ENCODE data around the gene PRM3.
A peak's percentile ranks its signal among the peaks of the same experiment; 100 is the strongest.
"Not testable (repeated sequence)": the region's sequence is repeated elsewhere in the genome, so short reads cannot be mapped to it uniquely, and the experiment has no call there.

PRM3 gene

DNA sequence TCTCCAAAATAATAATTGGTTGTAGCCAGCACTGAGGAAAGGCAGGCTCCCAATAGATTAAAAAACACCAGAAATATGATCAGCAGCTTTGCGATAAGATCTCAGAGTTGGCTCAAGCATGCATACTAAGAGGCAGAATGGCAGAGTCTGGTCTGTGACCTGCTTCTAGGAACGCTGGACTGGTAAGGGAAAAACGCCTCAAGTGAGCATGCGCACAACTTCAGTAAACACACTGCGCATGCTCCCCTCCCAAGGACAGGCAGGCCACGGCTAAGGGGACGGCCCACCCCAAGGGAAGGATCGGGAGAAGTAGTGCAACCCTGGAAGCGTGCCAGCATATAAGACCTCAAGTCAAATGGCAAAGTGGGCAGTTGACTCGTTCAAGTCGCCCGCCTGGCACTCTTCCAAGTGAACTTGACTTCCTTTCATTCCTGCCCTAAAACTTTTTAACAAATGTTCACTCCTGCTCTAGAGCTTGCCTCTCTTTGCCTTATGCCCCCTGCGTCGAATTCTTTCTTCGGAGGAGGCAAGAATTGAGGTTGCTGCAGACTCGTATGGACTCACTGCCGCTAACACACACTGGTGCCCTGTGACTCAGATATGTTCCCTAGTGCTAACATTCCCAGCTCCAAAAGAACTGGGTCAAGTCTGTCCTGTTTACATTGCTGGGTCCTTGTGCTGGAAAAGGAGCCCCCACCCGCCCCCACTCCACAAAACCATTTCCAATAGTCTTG is 30.1 kb upstream of the PRM3 start:
- no peak for DNase-seq

- DNase-seq: no peak
Observed at GRCh38 chr16:11302977-11303376, 29.5 kb upstream of the PRM3 start.

- no peak for DNase-seq
Observed at GRCh38 chr16:11301645-11302501, 28.4 kb upstream of the PRM3 start.

GRCh38 chr16:11300560-11300892 is 27.1 kb upstream of the PRM3 start:
- no peak for DNase-seq

- no peak for DNase-seq
Observed at GRCh38 chr16:11299865-11300559, 26.6 kb upstream of the PRM3 start.

GRCh38 chr16:11298950-11299547 is 25.6 kb upstream of the PRM3 start:
- peak in 1 of 2 donors; percentile 28 for DNase-seq

GRCh38 chr16:11298143-11298900 is 24.9 kb upstream of the PRM3 start:
- DNase-seq: no peak

DNA sequence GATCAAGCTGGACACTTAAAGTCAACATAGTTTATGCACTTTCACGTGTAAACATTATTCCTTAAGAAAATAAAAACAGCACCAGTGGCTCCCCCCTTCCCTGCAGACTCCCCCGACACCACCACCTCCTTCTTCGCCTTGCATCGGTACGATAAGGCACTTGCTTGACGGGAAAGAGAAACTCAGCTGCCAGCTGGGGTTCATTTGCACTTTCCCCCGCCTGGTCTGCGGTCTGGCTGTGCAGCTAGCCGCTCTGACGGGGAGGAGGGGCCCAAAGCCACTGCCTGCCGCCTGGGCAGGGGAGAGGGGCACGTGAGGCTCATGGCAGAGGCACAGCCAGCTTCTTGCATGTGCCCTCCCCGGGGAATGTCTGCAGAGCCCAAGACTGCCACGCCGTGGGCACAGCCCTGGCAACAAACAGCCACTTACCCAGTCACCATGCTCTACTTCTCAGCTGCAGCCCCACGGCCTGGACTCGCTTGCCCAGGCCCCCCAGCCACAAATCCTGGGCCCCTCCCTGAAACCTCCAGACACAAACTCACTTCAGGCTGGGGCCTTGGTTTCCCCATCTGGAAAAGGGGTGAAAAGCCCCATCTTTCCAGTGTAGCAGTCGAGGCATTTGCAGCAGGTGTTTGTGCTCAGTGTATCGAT is 24.2 kb upstream of the PRM3 start:
- peak; percentile 86 to 93 for DNase-seq

- peak; percentile 17 to 38 for DNase-seq
Observed at GRCh38 chr16:11296706-11297491, 23.5 kb upstream of the PRM3 start.

DNA sequence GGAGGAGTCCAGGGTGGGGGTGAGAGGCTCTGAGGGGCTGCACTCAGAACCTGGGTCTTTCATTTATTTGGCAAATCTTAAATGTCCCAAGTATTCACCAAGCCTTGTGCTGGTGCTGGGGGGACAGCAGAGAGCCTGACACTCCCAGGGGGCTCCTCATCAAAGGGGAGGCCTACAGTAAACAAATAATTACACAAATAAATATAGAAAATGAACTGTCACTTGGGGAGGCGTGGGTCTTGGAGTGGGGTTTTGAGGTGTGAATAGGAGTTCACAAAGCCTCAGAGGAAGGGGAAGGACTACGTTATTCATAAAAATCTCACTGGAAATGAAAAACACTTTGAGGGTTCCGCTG is 22.9 kb upstream of the PRM3 start:
- no peak for DNase-seq

DNA sequence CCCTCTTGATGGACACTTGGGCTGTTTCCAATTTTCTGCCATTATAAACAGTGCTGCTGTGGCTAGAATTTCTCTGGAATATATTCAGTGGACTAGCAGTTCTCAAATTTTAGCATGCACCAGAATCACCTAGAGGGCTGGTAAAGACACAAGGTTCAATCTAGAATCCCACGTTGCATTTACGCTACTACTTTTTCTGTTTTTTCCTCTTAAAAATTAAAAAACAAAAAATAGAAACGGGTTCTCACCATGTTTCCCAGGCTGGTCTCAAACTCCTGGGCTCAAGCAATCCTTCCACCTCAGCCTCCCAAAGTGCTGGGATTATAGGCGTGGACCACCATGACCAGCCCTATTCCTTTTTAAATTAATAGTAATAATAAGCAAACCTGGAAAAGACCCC is 22.2 kb upstream of the PRM3 start:
- no peak for DNase-seq

DNA sequence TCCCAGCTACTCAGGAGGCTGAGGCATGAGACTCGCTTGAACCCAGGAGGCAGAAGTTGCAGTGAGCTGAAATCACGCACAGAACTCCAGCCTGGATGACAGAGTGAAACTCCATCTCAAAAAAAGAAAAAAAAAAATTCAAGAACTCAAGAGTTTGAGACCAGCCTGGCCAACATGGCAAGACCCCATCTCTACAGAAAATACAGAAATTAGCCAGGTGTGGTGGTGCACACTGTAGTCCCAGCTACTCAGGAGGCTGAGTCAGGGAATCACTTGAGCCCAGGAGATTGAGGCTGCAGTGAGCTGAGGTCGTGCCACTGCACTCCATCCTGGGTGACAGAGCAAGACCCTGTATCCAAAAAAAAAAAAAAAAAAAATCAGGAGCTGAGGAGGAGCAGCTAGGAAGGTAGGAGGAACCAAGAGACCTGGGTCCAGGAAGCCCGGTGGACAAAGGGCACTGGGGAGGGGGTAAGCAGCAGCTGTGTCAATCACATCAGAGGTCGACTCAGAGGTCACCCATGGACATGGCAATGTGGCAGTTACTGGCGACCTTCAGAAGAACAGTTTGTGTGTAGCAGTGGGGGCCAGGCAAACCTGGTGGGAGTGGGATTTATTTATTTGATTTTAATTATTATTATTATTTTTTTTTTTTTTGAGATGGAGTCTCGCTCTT is 18.8 kb upstream of the PRM3 start:
- DNase-seq: no peak

DNA sequence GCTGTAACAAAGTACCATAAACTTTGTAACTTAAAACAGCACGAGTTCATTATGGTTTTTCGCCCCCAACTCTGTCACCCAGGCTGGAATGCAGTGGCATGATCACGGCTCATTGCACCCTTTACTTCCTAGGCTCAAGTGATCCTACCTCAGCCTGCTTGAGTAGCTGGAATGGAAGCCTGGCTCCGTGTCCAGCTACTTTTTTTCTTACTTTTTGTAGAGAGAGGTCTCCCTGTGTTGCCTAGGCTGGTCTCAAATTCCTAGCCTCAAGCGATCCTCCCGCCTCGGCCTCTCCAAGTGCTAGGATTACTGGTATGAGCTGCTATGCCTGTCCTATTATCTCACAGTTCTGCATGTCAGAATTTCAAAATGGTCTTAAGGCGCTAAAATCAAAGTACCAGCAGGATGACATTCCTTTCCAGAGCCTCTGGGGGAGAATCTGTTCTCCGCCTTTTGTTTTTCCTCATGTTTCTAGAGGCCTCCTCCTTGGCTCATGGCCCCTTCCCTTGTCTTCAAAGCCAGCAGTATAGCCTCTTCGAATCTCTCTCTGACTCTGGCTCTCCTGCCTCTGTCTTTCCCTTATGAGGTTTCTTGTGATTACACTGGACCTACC is 17.8 kb upstream of the PRM3 start:
- no peak for DNase-seq

GRCh38 chr16:11290102-11290893 is 16.9 kb upstream of the PRM3 start:
- no peak for DNase-seq

GRCh38 chr16:11289696-11290095 is 16.3 kb upstream of the PRM3 start:
- not testable (repeated sequence) for DNase-seq

GRCh38 chr16:11289202-11289601 is 15.8 kb upstream of the PRM3 start:
- DNase-seq: no peak

GRCh38 chr16:11285842-11286241 is 12.4 kb upstream of the PRM3 start:
- no peak for DNase-seq

GRCh38 chr16:11283820-11284248 is 10.4 kb upstream of the PRM3 start:
- DNase-seq: no peak
